KOPT-K1 (cell line): ENCODE data around the gene RBM47.
"Not testable (repeated sequence)": the region's sequence is repeated elsewhere in the genome, so short reads cannot be mapped to it uniquely, and the experiment has no call there.

Source experiments
- H3K27ac ChIP-seq: fragments of 200-600 bp; sonication (generic); 2 replicates; pipeline ENCODE4 v1.5.1; 2016; ENCODE audit warnings: antibody characterized with exemption, mild to moderate bottlenecking, low read depth, low read length; ENCODE audit not compliant: poor library complexity, severe bottlenecking
- H3K36me3 ChIP-seq: fragments of 200-600 bp; sonication (generic); 2 replicates; pipeline ENCODE4 v1.5.1; 2017; ENCODE audit warnings: antibody characterized with exemption, mild to moderate bottlenecking, low read length, moderate library complexity; ENCODE audit not compliant: insufficient read depth
- H3K9me3 ChIP-seq: fragments of 200-600 bp; sonication (generic); 2 replicates; pipeline ENCODE4 v1.5.1; 2017; ENCODE audit warnings: antibody characterized with exemption, low read length, mild to moderate bottlenecking; ENCODE audit not compliant: insufficient read depth, poor library complexity, severe bottlenecking

The RBM47 gene

GRCh38 chr4:40632080-40632479, 2.4 kb upstream of the RBM47 start:
- Histone ChIP-seq H3K36me3 (no peaks in the 10 kb centered on the region), H3K9me3 (no peaks in the 10 kb centered on the region), H3K27ac (no peak overlapping the region)

- H3K27ac ChIP-seq: no peak overlapping the region
- no peaks in the 10 kb centered on the region for H3K36me3 ChIP-seq
- H3K9me3 ChIP-seq: no peaks in the 10 kb centered on the region
Measured at GRCh38 chr4:40630335-40631021, 814 bp upstream of the RBM47 start.

GRCh38 chr4:40628888-40629287, 776 bp downstream of the RBM47 start:
- Histone ChIP-seq H3K9me3 (no peaks in the 10 kb centered on the region), H3K27ac (no peak overlapping the region), H3K36me3 (no peaks in the 10 kb centered on the region)

- not testable (repeated sequence) for H3K27ac ChIP-seq, H3K36me3 ChIP-seq, H3K9me3 ChIP-seq
Measured at GRCh38 chr4:40628407-40628806, 1.3 kb downstream of the RBM47 start.

GRCh38 chr4:40627540-40627939, 2.1 kb downstream of the RBM47 start:
- Histone ChIP-seq H3K9me3 (no peaks in the 10 kb centered on the region), H3K27ac (no peak overlapping the region), H3K36me3 (no peaks in the 10 kb centered on the region)

GRCh38 chr4:40626183-40626990, 3.3 kb downstream of the RBM47 start:
- no peak overlapping the region for H3K27ac ChIP-seq
- no peaks in the 10 kb centered on the region for H3K9me3 ChIP-seq
- no peaks in the 10 kb centered on the region for H3K36me3 ChIP-seq

DNA sequence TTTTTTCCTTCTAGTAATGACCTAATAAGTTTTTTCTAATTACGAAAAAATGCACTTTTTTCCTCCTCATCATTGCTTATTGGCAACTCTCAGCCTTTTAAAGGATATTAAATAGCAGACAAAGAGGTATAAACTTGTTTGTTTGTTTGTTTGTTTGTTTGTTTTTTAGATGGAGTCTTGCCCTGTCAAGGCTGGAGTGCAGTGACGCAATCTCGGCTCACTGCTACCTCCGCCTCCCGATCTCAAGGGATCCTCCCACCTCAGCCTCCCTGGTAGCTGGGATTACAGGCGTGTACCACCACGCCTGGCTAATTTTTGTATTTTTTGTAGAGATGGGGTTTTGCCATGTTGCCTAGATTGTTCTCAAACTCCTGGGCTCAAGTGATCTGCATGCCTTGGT, 6.0 kb downstream of the RBM47 start:
- no peaks in the 10 kb centered on the region for H3K36me3 ChIP-seq
- H3K9me3 ChIP-seq: no peaks in the 10 kb centered on the region
- no peak overlapping the region for H3K27ac ChIP-seq

DNA sequence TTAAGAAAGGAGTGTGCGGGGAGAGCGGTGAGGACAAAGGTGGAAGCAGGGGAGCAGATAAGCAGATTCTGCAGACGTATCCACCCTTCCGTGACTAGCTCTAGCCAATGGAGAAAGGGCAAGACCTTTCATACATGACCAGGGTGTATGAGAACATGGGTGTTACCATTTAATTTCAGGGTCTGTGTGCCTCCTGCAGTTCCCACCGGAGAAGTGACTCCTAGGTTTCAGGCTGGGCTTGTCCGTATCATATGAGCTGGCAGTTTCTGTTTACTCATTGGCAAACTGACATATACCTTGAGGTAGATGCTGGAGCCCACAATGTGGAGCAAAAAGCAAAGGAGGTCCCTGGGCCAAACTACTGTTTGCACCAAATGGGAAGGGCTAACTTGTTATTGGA, 6.8 kb downstream of the RBM47 start:
- no peaks in the 10 kb centered on the region for H3K36me3 ChIP-seq
- H3K27ac ChIP-seq: no peak overlapping the region
- no peaks in the 10 kb centered on the region for H3K9me3 ChIP-seq

- H3K36me3 ChIP-seq: no peaks in the 10 kb centered on the region
- H3K9me3 ChIP-seq: no peaks in the 10 kb centered on the region
- H3K27ac ChIP-seq: no peak overlapping the region
Measured at GRCh38 chr4:40621592-40622512, 7.8 kb downstream of the RBM47 start.

DNA sequence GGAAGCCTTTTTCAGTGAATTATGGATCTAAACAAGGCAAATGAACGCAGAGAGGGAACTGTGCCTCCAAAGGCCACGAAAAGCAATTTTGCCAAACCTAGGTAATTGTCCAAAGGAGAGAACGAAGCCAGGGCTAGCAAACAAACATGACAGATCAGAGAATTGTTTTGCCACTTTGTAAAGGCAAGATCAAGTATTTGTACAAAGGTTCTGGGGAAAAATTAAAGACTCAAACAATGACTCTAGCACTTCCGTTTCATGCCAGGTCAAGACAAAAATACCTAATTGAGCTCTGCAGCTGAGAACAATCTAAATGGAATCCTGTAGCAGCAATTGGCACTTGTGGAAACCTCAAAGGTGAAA, 8.5 kb downstream of the RBM47 start:
- Histone ChIP-seq H3K36me3 (no peaks in the 10 kb centered on the region), H3K27ac (no peak overlapping the region), H3K9me3 (no peaks in the 10 kb centered on the region)

- no peak overlapping the region for H3K27ac ChIP-seq
- H3K9me3 ChIP-seq: no peaks in the 10 kb centered on the region
- H3K36me3 ChIP-seq: no peaks in the 10 kb centered on the region
Measured at GRCh38 chr4:40619600-40619999, 10.1 kb downstream of the RBM47 start.

- H3K9me3 ChIP-seq: no peaks in the 10 kb centered on the region
- no peak overlapping the region for H3K27ac ChIP-seq
- H3K36me3 ChIP-seq: no peaks in the 10 kb centered on the region
Measured at GRCh38 chr4:40617872-40618271, 11.8 kb downstream of the RBM47 start.

GRCh38 chr4:40614031-40614430, 15.6 kb downstream of the RBM47 start:
- Histone ChIP-seq H3K9me3 (no peaks in the 10 kb centered on the region), H3K27ac (peak overlapping the region; percentile 26), H3K36me3 (no peaks in the 10 kb centered on the region)

DNA sequence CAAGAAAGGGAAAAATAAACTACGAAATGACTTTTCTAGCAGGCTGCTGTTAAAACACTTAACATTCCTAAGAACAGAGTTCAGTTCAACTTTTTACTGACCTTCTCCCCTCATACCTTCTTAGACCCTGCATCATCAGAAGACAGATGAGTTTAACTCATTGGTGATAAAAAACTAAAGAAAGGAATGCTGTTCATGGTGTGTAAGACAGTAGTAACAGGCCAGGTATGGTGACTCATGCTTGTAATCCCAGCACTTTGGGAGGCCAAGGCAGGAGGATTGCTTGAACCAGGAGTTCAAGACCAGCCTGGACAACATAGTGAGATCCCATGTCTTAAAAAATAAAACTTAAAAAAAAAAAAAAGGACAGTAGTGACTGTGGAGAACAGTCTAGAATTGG, 16.2 kb downstream of the RBM47 start:
- Histone ChIP-seq H3K27ac (peak overlapping the region; percentile 26), H3K36me3 (no peaks in the 10 kb centered on the region), H3K9me3 (no peaks in the 10 kb centered on the region)

DNA sequence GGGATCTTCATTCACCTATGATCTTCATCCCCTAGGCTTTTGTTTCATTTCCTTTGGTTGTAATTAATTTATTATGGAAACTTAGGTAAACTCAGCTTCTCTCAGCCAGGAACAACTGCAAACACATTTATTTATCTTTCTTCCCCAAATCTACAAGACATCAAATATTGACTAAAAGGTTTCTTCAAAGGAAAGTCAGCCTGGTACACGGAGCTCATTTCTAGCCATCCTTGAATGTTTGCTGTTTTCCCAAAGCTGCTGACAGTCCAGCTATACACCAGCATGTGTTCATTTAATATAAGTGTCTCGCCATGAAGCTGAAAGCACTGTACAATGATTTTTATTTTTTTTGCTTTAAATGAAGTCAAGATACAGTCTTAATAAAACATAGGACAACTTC, 16.8 kb downstream of the RBM47 start:
- H3K36me3 ChIP-seq: no peaks in the 10 kb centered on the region
- H3K9me3 ChIP-seq: no peaks in the 10 kb centered on the region
- no peak overlapping the region for H3K27ac ChIP-seq
